ENCODE data around the gene KCNK6.

KCNK6 gene

DNA sequence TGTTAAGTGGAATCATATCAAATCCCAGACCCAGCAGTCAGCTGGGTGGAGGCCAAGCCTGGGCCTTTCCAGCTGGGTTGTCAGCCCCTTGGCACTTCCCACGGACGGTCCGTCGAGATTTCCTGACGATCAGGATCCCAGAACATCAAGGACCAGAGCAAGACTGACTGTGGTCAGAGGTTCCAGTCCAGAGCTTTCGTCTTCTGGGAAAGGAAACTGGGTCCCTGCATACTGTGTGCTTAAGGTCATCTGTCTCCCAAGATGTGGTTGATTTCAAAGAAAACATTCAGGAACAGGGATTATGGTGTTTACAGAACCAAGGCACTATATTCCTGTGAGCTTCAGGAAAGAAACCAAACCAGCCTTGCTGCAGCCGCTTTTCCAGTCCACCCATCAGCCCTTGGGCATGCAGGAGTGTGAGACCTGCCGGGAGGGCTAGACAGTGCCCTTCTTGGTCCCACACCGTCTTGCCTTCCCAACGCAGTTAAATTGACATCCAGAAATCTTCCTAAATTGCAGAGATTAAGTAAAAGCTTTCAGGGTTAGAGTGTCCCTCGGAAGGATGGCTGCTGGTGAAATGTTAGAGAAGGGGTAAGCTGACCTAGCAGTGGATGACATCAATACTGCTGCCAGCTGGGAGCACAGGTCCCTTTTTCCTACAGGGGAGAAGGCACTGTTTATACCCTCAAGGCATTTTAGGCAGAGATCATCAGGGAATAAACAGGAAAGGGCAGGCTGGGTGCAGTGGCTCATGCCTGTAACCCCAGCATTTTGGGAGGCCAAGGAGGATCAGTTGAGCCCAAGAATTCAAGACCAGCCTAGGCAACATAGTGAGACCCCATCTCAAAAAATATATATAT is 20.6 kb upstream of the KCNK6 start:
- no peak for DNase-seq

DNA sequence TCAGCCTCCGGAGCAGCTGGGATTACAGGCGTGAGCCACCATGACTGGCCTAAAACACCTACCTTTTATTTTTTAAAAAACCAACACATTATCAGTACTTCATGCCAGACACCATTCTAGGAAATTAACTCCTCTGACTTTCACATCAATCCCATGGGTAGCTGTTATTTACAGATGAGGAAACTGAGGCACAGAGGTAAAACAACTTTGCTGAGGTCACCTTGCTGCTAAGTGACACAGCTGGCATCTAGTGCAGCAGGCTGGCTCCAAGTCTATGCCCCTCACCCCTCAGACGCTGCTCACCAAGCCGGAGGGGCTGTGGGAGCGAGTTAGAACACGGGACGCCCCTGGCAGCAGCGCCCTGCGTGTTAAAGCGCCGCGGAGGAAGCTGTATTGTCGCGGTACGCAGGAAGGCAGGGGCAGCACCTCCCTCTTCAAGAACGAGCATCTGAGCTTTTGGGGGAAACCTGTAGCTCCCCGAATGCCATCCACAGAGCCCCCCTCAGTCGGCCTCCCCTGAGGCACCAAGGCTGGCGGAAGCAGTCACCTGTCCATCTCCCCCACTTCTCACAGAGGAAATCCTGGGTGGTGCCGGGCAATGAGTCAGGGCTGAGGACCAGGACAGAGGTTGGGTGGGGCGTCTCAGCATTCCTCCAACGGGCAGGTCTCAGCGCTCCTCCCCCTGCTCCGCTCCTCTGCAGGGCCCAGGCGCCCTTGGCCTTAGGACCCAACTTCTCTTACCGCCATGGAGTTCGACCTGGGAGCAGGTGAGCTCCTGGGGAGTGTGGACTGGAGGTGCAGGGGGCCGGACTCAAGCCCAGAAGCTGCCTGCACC is 15.9 kb upstream of the KCNK6 start, which contains the start of gene C19orf33:
Gene C19orf33, plus strand, starts transcription at position 735 of the 835 bp plus-strand sequence. Its CDS starts 11 bp downstream, at position 746.
- no peak for DNase-seq

DNA sequence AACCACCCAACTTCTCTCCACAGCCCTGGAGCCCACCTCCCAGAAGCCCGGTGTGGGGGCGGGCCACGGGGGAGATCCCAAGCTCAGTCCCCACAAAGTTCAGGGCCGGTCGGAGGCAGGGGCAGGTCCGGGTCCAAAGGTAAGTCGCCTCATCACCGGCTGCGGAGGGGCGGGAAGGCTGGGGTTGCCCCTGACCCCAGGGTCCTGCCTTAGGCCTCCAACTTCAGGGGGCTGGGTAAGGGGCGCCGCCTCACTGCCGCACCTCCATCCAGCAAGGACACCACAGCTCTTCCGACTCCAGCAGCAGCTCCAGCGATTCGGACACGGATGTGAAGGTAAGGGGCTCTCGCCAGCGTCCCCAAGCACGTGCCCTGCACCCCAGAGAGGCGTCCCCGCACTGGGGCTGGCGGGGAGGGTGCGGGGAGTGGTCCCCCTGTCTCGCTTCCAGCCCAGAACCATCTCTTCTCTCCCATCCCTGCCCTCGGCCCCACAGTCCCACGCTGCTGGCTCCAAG is 15.2 kb upstream of the KCNK6 start:
- DNase-seq: no peak

DNA sequence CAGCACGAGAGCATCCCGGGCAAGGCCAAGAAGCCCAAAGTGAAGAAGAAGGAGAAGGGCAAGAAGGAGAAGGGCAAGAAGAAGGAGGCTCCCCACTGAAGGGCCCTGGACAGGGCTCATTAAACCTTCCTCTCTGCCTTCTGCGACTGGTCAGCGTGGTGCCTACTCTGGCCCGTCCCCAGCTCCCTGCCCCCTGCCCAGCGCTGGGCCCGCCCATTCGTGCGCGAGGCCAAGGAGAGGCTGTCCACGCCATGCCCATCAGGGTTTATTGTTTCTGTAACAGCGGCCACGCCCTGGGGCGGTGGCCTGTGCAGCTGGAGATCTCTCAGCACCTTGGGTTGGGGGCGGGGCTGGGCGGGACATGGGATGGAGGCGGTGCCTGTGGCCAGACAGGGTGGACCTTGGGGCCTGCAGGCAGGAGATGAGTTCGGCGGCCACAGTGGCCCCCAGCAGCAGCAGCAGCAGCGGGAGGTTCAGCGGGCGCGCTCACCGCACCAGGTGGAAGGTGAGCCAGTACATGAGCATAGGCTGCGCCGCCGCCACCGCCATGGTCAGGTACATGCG is 14.7 kb upstream of the KCNK6 start:
- DNase-seq: peak; percentile 62

DNA sequence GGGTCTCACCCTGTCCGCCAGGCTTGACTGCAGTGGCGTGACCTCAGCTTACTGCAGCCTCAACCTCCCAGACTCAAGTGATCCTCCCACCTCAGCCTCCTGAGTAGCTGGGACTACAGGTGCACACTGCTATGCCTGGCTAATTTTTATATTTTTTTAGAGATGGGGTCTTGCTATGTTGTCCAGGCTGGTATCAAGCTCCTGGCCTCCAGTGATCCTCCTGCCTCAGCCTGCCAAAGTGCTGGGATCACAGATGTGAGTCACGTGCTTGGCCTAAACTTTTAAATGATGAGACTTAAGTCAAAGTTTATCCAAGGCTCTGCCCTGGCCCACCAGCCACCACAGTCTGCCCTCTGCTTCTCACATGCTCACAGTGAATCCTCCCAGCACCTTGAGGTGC is 13.4 kb upstream of the KCNK6 start:
- no peak for DNase-seq

DNA sequence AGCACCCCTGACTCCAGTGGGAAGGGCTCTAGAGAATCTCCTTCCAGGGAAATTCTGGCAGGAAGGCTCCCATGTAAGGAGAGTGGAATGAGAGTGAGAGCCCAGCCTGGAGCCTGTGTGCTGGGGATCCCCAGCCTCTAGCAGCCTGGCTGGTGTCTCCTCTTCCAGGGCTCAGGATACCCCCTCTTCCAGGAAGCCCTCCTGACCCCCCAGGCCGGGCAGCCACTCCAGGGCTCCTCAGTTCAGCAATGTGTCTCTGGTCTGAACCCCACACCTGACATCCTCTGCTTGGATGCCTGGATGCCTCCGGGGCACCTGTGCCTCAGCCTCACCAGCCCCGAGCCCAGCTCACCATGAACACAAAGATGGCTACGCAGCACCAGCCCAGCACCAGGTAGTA is 12.6 kb upstream of the KCNK6 start:
- no peak for DNase-seq

DNA sequence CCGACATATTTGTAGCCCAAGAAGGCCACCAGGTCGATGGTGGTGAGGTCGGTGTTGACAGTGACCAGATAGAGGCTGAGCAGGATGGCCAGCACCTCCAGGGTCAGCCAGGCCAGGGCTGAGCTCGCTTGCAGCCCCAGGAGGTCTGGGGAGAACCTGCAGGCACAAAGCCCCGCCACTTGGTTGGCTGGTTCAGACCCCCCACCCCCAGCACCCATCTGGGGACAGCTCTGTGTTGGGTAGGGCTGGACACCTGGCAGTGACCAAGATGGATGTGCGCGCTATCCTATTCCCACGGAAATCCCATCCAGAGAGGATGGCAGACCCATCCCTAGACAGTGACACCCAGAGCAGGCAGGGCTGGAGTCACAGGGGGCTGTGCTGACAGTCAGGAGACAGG is 12.0 kb upstream of the KCNK6 start:
- no peak for DNase-seq

DNA sequence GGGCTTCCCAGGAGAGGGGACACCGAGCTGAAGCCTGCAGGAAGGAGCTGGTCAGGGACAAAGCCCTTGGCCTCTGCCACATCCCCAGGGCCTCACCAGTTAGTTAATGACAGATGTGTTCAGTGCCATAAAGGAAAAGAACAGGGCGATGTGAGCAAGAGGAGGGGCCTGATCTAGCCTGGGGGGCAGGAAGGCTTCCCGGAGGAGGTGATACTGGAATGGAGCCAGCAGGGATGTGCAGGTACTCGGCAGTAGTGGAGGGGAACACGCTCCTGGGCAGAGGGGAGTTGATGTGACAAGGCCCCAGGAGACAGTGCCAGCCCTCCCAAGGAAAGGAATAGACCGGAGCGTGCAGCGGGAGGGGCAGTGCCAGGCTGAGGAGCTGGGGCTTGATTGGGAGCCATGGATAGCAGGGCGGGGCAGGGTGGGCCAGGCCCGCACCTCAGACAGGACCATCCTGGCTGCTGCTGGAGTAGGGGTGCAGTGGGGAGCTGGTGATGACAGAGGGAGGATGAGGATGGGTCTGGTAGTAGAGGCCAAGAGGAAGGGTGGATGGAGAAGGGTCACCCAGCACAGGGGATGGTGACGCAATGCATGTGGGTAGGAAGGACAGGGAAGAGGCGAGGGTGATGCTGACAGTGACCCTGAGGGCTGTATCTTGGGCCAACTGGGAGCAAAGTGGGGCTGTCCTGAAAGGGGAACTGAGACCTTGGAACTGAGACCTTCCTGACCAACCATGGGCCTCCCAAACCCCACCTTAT is 11.5 kb upstream of the KCNK6 start:
- no peak for DNase-seq

DNA sequence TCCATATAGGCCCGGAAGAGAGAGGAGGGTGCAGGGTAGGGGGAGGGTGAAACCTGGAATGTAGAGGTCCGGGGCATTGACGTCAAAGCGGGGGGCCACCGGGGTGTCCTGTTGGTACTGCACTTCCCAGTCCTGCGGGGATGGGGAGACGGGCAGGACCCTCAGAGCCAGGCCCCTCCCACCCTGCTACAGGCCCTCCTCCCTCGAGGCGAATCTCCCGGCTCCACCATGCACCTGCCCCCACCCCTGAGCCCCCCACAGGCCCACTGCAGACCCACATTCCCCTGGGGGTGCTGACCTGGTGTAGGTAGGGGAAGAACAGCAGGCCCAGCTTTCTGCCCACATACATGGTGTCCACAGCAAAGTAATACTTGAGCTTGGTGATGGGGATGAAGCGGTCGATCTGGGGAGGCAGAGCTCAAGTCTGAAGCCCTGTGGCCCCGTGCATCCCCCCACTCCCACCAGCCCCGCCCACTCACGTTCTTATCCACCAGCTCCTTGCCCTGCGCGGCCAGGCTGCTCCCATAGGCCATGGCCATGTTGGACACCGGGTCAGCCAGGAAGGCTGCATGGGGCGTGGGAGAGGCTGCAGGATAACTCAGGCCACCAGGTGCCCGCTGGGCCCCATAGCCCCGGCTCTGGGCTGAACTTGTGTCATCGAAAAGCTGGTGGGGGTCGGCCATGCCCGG is 10.6 kb upstream of the KCNK6 start:
- no peak for DNase-seq

DNA sequence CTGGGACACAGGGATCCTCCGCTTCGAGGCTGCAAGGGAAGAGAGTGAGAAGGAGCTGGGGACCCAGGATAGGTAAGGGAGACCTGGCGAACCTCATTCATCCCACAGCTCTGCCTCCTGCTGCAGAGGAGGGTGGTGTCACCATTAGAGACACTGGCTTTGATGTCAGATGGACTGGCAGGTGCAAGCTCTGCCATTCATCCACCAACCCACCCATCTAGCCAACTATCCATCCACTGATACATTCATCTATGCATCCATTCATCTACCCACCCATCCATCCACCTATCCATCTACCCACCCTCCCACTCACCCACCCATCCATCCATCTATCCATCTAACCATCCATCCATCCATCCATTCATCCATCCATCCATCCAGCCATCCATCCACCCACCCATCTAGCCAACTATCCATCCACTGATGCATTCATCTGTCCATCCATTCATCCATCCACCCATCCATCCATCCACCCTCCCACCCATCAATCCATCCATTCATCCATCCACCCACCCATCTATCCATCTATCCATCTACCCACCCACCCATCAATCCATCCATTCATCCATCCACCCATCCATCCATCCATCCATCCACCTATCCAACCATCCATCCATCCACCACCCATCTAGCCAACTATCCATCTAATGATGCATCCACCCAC is 9.9 kb upstream of the KCNK6 start:
- no peak for DNase-seq

DNA sequence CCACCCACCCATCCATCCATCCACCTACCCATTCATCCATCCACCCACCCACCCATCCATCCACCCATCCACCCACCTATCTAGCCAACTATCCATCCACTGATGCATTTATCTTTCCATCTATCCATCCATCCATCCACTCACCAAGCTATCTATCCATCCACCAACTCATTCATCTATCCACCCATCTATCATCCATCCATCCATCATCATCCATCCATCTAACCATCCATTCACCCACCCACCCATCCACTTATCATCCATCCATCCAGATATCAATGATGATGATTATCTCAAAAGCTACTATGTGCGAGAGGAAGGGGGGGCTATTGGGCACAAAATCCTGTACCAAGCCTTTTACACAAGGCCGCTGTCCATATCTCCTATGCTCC is 9.4 kb upstream of the KCNK6 start:
- no peak for DNase-seq

DNA sequence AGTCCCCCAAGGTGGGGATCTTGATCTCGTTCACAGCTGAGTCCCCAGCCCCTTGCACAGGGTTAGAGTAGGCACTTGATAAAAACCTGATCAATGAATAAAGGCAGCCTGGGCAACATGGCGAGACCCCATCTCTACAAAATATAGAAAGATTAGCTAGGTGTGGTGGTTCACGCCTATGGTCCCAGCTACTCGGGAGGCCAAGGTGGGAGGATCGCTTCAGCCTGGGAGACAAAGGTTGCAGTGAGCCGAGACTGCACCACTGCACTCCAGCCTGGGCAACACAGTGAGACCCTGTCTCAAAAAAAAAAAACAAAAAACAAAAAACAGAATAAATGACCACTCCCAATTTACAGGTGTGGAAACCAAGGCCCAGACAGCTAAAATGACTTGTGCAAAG is 8.7 kb upstream of the KCNK6 start:
- no peak for DNase-seq

DNA sequence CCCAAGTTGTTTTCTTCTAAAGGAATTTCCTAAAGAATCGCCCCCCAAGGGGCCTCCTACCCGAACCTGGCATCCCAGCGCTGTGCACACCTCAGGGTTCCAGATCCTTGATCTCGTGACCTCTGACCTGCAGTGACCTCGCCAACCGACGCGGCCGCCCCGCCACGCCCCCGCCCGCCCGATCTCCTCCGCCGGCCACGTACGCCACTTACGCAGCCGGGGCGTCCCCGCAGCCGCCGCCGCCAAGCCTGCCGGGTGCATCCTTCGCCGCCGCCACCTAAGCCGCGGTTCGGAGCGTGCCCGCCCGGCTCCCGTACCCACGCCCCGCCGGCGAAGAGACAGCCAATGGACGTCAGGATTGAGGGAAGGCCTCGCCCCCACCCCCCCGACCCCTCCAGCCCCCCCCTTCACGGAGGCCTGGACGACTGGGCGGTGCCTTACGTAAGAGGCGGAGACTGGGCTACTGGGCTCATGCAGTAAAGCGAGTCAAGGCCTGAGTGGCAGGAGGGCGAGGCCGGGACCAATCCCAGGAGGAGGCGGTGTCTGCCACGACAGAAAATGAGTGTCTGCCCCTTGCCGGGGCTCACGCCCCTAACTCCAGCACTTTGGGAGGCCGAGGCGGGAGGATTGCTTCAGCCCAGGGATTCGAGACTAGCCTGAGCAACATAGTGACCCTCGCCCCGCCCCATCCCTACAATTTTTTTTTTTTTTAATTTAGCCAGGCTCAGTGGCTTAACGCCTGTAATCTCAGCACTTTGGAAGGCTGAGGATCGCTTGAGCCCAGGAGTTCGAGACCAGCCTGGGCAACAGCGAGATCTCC is 3.8 kb upstream of the KCNK6 start, which contains the start of gene YIF1B:
Gene YIF1B, minus strand, starts transcription at position 291 of the 820 bp plus-strand sequence. Its CDS starts 30 bp downstream, at position 261.
- peak; percentile 98 for DNase-seq

DNA sequence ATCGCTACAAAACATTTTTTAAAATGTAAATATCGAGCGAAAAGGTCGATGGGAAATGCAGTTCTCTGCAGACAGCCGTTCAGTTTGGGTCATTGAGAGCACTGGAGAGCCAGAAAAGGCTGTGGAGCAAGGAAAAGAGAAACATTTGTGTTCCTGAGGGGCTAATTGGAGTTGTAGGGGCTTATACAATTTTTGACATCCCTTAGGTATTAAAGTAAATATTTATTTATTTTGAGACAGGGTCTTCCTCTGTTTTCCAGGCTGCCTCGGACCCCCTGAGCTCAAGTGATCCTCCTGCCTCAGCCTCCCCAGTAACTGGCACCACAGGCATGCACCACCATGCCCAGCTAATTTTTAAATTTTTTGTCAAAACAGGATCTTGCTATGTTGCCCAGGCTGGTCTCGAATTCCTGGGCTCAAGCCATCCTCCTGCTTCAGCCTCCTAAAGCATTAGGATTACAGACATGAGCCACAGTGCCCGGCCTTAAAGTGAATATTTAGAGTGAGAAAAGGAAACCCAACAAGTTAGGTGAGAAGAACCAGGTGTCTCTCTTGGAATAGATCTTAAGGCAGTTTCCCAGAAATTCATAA is 3.1 kb upstream of the KCNK6 start:
- DNase-seq: no peak

DNA sequence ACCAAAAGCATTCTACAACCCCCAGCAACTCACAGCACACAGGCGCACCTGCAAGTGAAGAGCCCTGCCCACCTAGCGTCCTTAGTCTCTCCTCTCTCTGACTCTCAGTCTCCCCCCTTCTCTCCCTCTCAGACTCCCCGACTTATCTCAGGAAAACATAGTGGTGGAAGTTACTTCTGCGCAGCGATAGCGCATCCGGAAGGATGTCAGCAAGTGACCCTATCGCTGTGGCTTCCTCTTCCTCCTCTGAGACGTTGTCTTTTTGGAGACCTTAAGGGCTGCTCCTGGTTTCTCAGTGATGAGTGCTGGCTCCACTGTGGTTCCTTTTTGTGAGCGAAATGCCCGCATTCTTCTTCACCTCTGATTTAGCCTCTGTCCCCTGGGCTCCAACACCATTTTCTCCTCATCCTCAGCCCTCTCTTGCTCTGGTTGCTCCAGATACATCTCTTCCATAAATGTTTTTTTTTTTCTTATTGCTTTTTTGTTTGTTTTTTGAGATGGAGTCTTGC is 2.5 kb upstream of the KCNK6 start:
- DNase-seq: no peak

DNA sequence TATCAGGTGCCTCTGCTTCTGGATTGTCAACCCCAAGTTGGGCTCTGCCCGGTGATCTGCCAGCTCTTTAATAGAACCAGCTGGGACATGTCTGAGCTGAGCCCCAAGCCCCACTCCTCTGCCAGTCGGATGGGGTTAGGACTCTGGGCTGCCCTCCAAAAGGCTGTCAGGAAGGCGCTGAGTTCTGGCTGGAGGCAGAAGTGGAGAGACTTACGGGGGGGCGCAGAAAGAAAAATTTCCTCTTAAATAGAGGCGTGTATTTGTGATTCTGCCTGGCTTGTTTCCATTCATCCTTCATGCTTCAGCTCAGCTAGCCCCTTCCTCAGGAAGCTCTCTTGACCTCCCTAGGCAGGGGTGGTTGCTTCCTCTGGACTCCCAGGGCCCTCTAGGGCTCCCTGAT is 985 bp upstream of the KCNK6 start:
- peak; percentile 44 for DNase-seq

DNA sequence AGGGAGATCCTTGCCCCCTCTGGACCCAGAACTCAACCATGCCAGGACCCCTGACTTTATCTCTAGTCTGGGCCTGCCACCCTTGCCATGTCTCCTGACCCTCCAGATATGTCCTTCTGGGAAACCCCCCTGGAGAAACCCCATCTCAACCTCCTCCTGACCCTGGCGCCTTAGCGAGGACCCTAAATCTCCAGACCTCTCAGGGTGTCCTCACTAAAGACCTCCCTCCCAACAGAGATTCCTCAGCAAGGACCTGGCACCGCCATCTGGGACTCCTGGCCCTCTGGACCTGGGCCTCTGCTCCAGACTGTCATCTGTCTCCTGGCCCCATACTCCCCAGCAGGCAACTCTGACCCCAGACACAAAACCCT is 1.3 kb downstream of the KCNK6 start:
- no peak for DNase-seq

DNA sequence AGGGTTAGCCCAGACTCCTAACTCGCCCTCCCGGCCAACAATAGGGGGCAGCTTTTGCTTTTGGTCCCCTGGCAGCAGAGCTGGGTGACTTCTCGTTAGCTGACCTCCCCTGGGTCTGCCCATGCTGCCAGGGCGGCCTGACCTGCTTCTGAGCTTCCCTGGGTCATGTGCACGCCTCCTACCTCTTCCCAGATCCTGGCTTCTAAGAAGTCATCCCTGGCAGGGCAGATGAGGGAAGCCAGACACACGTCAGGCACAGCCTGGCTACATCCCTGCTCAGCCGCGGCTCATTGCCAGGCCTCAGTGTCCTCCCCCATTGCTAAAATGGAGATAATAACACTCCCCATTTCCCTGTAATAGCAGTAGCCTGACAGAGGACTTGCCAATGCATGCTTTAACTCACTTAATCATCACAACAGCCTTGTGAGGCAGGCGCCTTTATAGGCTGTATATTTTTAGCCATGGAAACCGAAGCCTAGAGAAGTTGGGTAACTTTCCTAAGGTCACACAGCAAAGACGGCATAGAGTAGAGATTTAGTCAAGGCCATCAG is 2.1 kb downstream of the KCNK6 start:
- DNase-seq: no peak

DNA sequence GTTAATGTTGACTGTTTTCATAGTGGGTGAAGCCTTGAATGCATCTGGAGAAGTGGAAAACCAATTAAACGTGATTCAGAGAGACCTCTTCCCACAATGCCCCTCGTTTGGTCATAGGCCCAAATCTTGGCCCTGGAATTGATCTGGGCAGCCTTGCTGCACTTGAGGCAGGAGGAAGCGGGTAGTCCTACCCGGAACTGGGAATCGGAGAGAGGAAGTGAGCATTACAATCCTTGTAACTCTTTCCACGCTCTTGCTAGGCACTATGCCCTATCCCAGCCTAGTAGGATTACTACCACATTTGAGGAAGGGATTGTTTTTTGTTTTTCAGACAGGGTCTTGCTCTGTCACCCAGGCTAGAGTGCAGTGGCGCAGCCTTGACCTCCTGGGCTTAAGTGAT is 3.6 kb downstream of the KCNK6 start:
- DNase-seq: no peak

DNA sequence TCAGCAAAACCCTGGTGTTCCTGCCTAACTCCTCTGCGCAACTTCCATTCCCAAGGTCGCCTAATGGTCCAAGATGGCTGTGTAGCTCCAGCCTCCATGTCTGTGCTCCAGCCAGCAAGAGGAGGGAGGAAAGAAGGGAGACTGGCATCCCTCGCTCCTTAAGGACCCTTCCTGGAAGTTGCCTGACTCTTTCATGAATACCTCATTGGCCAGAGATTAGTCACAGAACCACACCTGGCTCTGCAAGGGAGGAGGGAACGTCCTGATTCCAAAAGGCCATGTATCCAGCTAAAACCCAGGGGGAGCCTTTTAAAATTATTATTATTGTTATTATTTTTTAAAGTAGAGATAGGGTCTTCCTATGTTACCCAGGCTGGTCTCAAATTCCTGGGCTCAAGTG is 4.8 kb downstream of the KCNK6 start:
- DNase-seq: no peak

Data from NCI-H1105 treated with DMSO at 0.1 percent for 48 hours (cell line).